IgD-negative memory B cell (primary cell): Measurements from ENCODE around the gene ITGB4. TPM values are rescaled to one million over a fixed set of nuclear protein-coding genes. Genes with fewer than 3 reads are reported as not detected.
A peak's percentile ranks its signal among the peaks of the same experiment; 100 is the strongest.

Experiments
- H3K27ac Mint-ChIP-seq, 3 donors: one replicate each; pipeline ENCODE4 v1.8.0; 2020 to 2022; ENCODE audit warnings: mild to moderate bottlenecking in 3 of 3, mixed read lengths in 3 of 3, moderate library complexity in 1 of 3
- H3K27me3 Mint-ChIP-seq: one replicate; pipeline ENCODE4 v1.8.0; 2021; ENCODE audit warnings: mixed read lengths
- H3K36me3 Mint-ChIP-seq: one replicate; pipeline ENCODE4 v1.8.0; 2020; ENCODE audit warnings: mild to moderate bottlenecking, mixed read lengths
- H3K4me1 Mint-ChIP-seq, 3 donors: one replicate each; pipeline ENCODE4 v1.8.0; 2020 to 2022; ENCODE audit warnings: mixed read lengths in 3 of 3, mild to moderate bottlenecking in 1 of 3
- H3K4me3 Mint-ChIP-seq, 4 donors: one replicate each; pipeline ENCODE4 v1.8.0; 2020 to 2022; ENCODE audit warnings: mild to moderate bottlenecking in 4 of 4, mixed read lengths in 4 of 4, moderate library complexity in 3 of 4
- H3K9me3 Mint-ChIP-seq, 3 donors: one replicate each; pipeline ENCODE4 v1.8.0; 2020 to 2021; ENCODE audit warnings: mixed read lengths in 3 of 3, mild to moderate bottlenecking in 1 of 3
- polyA plus RNA-seq: library from polyadenylated mRNA; unstranded; fragments of 300-500 nt; fragmentation: Illumina TruSeq; gene quantifications from one replicate; pipeline ENCODE4 v1.2.3, GENCODE V29; 2021

ITGB4 gene
- polyA plus RNA-seq, 1 donor from 2014 or later, result 0.48 TPM

- H3K36me3 Mint-ChIP-seq, result no peaks in the 10 kb centered on the region
- no peaks in the 10 kb centered on the region for H3K9me3 Mint-ChIP-seq
- H3K27me3 Mint-ChIP-seq, result peaks cover 2% of the 10 kb centered on the region
- H3K4me3 Mint-ChIP-seq, result no peak overlapping the region
- H3K4me1 Mint-ChIP-seq, result peaks cover 7 to 12% (median 8%) of the 10 kb centered on the region in 3 donors
- H3K27ac Mint-ChIP-seq, result no peak overlapping the region
These were observed 10.6 kb downstream of the ITGB4 start for GRCh38 chr17:75731716-75732498.

GRCh38 chr17:75733471-75733870 is 12.2 kb downstream of the ITGB4 start:
- peak overlapping the region in 1 of 3 donors; percentile 90 for H3K27ac Mint-ChIP-seq
- H3K27me3 Mint-ChIP-seq, result peaks cover 2% of the 10 kb centered on the region
- H3K4me1 Mint-ChIP-seq, result peaks cover 7 to 16% (median 8%) of the 10 kb centered on the region in 3 donors
- no peaks in the 10 kb centered on the region for H3K9me3 Mint-ChIP-seq
- no peak overlapping the region for H3K4me3 Mint-ChIP-seq
- no peaks in the 10 kb centered on the region for H3K36me3 Mint-ChIP-seq

- Mint-ChIP-seq H3K9me3 (no peaks in the 10 kb centered on the region), H3K36me3 (no peaks in the 10 kb centered on the region), H3K4me3 (peak overlapping the region in 1 of 4 donors; percentile 58), H3K27ac (peak overlapping the region; percentile 26 to 90 (median 32)), H3K4me1 (peaks cover 7 to 16% (median 8%) of the 10 kb centered on the region in 3 donors), H3K27me3 (peaks cover 2% of the 10 kb centered on the region)
These were observed 13.5 kb downstream of the ITGB4 start for GRCh38 chr17:75734674-75735294.

- Mint-ChIP-seq H3K36me3 (no peaks in the 10 kb centered on the region), H3K9me3 (no peaks in the 10 kb centered on the region), H3K27me3 (peaks cover 2% of the 10 kb centered on the region), H3K4me1 (peaks cover 7 to 16% (median 8%) of the 10 kb centered on the region in 3 donors), H3K4me3 (no peak overlapping the region), H3K27ac (no peak overlapping the region)
These were observed 15.0 kb downstream of the ITGB4 start for GRCh38 chr17:75736173-75736835.

- no peaks in the 10 kb centered on the region for H3K36me3 Mint-ChIP-seq
- no peaks in the 10 kb centered on the region for H3K9me3 Mint-ChIP-seq
These were observed 16.1 kb downstream of the ITGB4 start for GRCh38 chr17:75737133-75737962.

GRCh38 chr17:75738218-75738802 is 17.1 kb downstream of the ITGB4 start:
- Mint-ChIP-seq H3K9me3 (no peaks in the 10 kb centered on the region), H3K4me1 (peaks cover 7 to 15% (median 8%) of the 10 kb centered on the region in 3 donors), H3K27me3 (peaks cover 2% of the 10 kb centered on the region), H3K27ac (peak overlapping the region in 1 of 3 donors; percentile 86), H3K36me3 (no peaks in the 10 kb centered on the region), H3K4me3 (no peak overlapping the region)

More at GRCh38 chr17:75737133-75737962, 16.1 kb downstream of the ITGB4 start:
- Mint-ChIP-seq H3K27me3 (peaks cover 2% of the 10 kb centered on the region), H3K27ac (no peak overlapping the region), H3K4me3 (no peak overlapping the region), H3K4me1 (peaks cover 7 to 15% (median 8%) of the 10 kb centered on the region in 3 donors)

- H3K27me3 Mint-ChIP-seq, result peaks cover 2% of the 10 kb centered on the region
- H3K4me1 Mint-ChIP-seq, result peaks cover 6 to 15% (median 8%) of the 10 kb centered on the region in 3 donors
- no peak overlapping the region for H3K27ac Mint-ChIP-seq
- no peaks in the 10 kb centered on the region for H3K9me3 Mint-ChIP-seq
- H3K36me3 Mint-ChIP-seq, result no peaks in the 10 kb centered on the region
- H3K4me3 Mint-ChIP-seq, result no peak overlapping the region
These were observed 17.9 kb downstream of the ITGB4 start for GRCh38 chr17:75739174-75739573.

- Mint-ChIP-seq H3K36me3 (no peaks in the 10 kb centered on the region), H3K4me1 (peaks cover under 1 to 9% (median 2%) of the 10 kb centered on the region in 3 donors), H3K27me3 (peaks cover 2% of the 10 kb centered on the region), H3K27ac (no peak overlapping the region), H3K4me3 (peak overlapping the region in 1 of 4 donors; percentile 17), H3K9me3 (no peaks in the 10 kb centered on the region)
These were observed 18.5 kb downstream of the ITGB4 start for GRCh38 chr17:75739801-75740200.

GRCh38 chr17:75740215-75740614 is 19.0 kb downstream of the ITGB4 start:
- H3K4me3 Mint-ChIP-seq, result peak overlapping the region in 1 of 4 donors; percentile 72
- H3K36me3 Mint-ChIP-seq, result no peaks in the 10 kb centered on the region
- peaks cover 0 to 8% (median 2%) of the 10 kb centered on the region in 3 donors for H3K4me1 Mint-ChIP-seq
- H3K27me3 Mint-ChIP-seq, result peaks cover 2% of the 10 kb centered on the region
- no peaks in the 10 kb centered on the region for H3K9me3 Mint-ChIP-seq
- no peak overlapping the region for H3K27ac Mint-ChIP-seq

- Mint-ChIP-seq H3K27ac (no peak overlapping the region), H3K9me3 (no peaks in the 10 kb centered on the region), H3K4me1 (peaks cover 0 to 8% (median under 1%) of the 10 kb centered on the region in 3 donors), H3K36me3 (no peaks in the 10 kb centered on the region), H3K27me3 (peaks cover 2% of the 10 kb centered on the region), H3K4me3 (no peak overlapping the region)
These were observed 19.4 kb downstream of the ITGB4 start for GRCh38 chr17:75740631-75741077.

GRCh38 chr17:75742337-75742736 is 21.1 kb downstream of the ITGB4 start:
- Mint-ChIP-seq H3K9me3 (no peaks in the 10 kb centered on the region), H3K36me3 (no peaks in the 10 kb centered on the region), H3K4me1 (peaks cover 0 to 4% (median 0%) of the 10 kb centered on the region in 3 donors), H3K27me3 (no peaks in the 10 kb centered on the region), H3K4me3 (no peak overlapping the region), H3K27ac (no peak overlapping the region)

GRCh38 chr17:75743625-75744206 is 22.5 kb downstream of the ITGB4 start:
- peaks cover 3 to 6% (median 3%) of the 10 kb centered on the region in 3 donors for H3K4me1 Mint-ChIP-seq
- H3K36me3 Mint-ChIP-seq, result no peaks in the 10 kb centered on the region

GRCh38 chr17:75748706-75749105 is 27.4 kb downstream of the ITGB4 start:
- H3K27ac Mint-ChIP-seq, result no peak overlapping the region
- H3K27me3 Mint-ChIP-seq, result no peaks in the 10 kb centered on the region
- H3K36me3 Mint-ChIP-seq, result no peaks in the 10 kb centered on the region
- H3K9me3 Mint-ChIP-seq, result no peaks in the 10 kb centered on the region
- H3K4me3 Mint-ChIP-seq, result no peak overlapping the region
- peaks cover 10 to 15% (median 12%) of the 10 kb centered on the region in 3 donors for H3K4me1 Mint-ChIP-seq

More at GRCh38 chr17:75743625-75744206, 22.5 kb downstream of the ITGB4 start:
- H3K27me3 Mint-ChIP-seq, result no peaks in the 10 kb centered on the region
- no peaks in the 10 kb centered on the region for H3K9me3 Mint-ChIP-seq
- no peak overlapping the region for H3K4me3 Mint-ChIP-seq
- no peak overlapping the region for H3K27ac Mint-ChIP-seq
